H1 (cell line): ENCODE results near the gene IL6R. TPM values are rescaled to one million over a fixed set of nuclear protein-coding genes. Genes with fewer than 3 reads are reported as not detected.

Source experiments
- BCL11A ChIP-seq, 2 experiments: IDR thresholded peaks; one replicate each; pipeline ENCODE4 v1.6.1; 2011; ENCODE audit warnings: low read depth in 2 of 2, low read length in 2 of 2, mild to moderate bottlenecking in 2 of 2
- CREB1 ChIP-seq: IDR thresholded peaks from 2 replicates; pipeline ENCODE4 v1.6.1; 2012; ENCODE audit warnings: inconsistent platforms
- polyA plus RNA-seq, 7 experiments: library from polyadenylated mRNA; depleted of rRNA in 3 of 7; stranded (reverse) in 5 of 7; unstranded in 2 of 7; fragments of >200 nt in 5 of 7; fragments of 200-250 nt in 2 of 7; gene quantifications; 1 replicate in 5 of 7; 2 replicates in 1 of 7; 4 replicates in 1 of 7; pipeline versions ENCODE4 v1.2.1 to v1.2.3, GENCODE V29; 2011 to 2013; ENCODE audit warnings: missing spikeins in 2 of 7, mixed read lengths in 2 of 7
- total RNA-seq: library from RNA; stranded (reverse); fragmentation: NEBNext Ultra II Directional; extraction: Animal tissue kit (Norgen Biotek cat#: 25700); gene quantifications from 2 replicates; pipeline ENCODE4 v1.2.1, GENCODE V29; 2021
- TF ChIP-seq, protein P1 (sequence below): IDR thresholded peaks from 2 replicates; pipeline ENCODE4 v1.6.1; 2012; ENCODE audit warnings: inconsistent platforms

The IL6R gene
- total and polyA plus RNA-seq, 2 of the 8 experiments (the other 6 are each of a cell fraction or from before 2014, with no cell fraction given), result 2.3 to 3.0 TPM

- no peak for TF ChIP-seq CREB1
- TF ChIP-seq, protein P1, sequence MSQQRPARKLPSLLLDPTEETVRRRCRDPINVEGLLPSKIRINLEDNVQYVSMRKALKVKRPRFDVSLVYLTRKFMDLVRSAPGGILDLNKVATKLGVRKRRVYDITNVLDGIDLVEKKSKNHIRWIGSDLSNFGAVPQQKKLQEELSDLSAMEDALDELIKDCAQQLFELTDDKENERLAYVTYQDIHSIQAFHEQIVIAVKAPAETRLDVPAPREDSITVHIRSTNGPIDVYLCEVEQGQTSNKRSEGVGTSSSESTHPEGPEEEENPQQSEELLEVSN, result no peak
- no peak for TF ChIP-seq BCL11A (IDR thresholded peaks at IDR 0.05; ENCODE audit: low read depth in 2 of 2, low read length in 2 of 2)
Observed at GRCh38 chr1:154495496-154496273, 90.5 kb downstream of the IL6R start (continued).
